Activated CD8-positive, alpha-beta T cell treated with anti-CD3 and anti-CD28 coated beads, Interleukin-2, amount 10 ng/mL, durations not matched to agents 7 days and 5 days (primary cell): Measurements from ENCODE around the gene RDX. TPM values are rescaled to one million over a fixed set of nuclear protein-coding genes. Genes with fewer than 3 reads are reported as not detected.

Experiments
- ATAC-seq: fragments of 150-1000 bp; cut with Tn5 transposase; one replicate; pipeline ENCODE4 v1.10.0; 2021; ENCODE audit warnings: moderate library complexity
- CTCF ChIA-PET: fragments of 350-600 bp; sonication (Branson Sonifier 250); formaldehyde crosslinking; loops from one replicate; lab custom pipeline; 2021; ENCODE audit warnings: antibody characterized with exemption; lab: Charles Lee
- POLR2A ChIA-PET: fragments of 350-600 bp; sonication (Branson Sonifier 250); formaldehyde crosslinking; loops from one replicate; lab custom pipeline; 2021; ENCODE audit warnings: antibody characterized with exemption; lab: Charles Lee
- DNase-seq: peaks from one replicate; pipeline ENCODE4 v3.0.0-alpha.2; 2020
- H3K27ac Mint-ChIP-seq: one replicate; pipeline ENCODE4 v1.8.0; 2021; ENCODE audit warnings: mild to moderate bottlenecking, mixed read lengths
- H3K27me3 Mint-ChIP-seq: one replicate; pipeline ENCODE4 v1.8.0; 2021; ENCODE audit warnings: low read depth, mixed read lengths
- H3K36me3 Mint-ChIP-seq: one replicate; pipeline ENCODE4 v1.8.0; 2021; ENCODE audit warnings: low read depth, mixed read lengths
- H3K4me1 Mint-ChIP-seq: one replicate; pipeline ENCODE4 v1.8.0; 2021; ENCODE audit warnings: low read depth, mixed read lengths
- H3K4me3 Mint-ChIP-seq: one replicate; pipeline ENCODE4 v1.8.0; 2021; ENCODE audit warnings: mild to moderate bottlenecking, mixed read lengths
- H3K9me3 Mint-ChIP-seq: one replicate; pipeline ENCODE4 v1.8.0; 2022; ENCODE audit warnings: mixed read lengths; ENCODE audit not compliant: insufficient read depth
- total RNA-seq, 2 experiments: library from RNA; stranded (reverse); gene quantifications; one replicate each; pipeline ENCODE4 v1.2.3, GENCODE V29; 2021

The RDX gene
- total RNA-seq, 2 experiments from 2014 or later = 37.9 to 39.6 TPM

DNA sequence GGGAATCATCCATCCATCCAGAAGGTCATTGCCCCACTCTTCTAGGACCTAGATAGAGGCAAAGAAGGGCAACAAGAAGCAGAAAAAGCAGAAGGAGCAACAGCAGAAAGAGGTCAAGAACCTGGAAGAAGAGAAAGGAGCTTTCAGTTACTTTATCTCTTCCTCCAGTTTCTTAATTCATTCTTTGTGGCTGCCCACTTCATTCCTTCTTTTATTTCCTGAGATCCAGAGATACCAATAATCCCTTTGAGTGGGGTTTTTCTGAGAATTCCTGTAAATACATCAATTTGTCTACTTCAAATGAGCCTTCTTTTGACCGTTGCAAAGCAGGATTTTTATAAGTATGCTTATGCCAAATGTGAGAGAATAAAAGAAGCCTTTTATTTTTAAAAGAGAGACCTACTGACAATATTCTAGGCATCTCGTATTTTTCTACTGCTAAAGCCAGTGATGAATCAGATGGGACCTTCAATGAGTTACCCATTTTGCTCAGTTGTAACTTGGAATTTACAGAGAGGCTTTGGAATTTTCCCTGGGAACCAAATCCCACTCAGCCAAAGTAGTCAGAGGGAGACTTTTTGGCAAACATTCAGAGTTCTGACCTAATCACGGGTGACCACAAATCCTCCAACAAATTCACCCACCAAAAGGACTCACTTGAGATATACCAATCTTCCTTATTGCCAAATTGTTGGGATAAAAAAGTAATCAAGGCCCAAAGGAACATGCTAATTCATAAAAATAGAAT, 148.3 kb downstream of the RDX start:
- Mint-ChIP-seq H3K4me1 (no peaks in the 10 kb centered on the region), H3K27ac (no peak overlapping the region), H3K9me3 (no peaks in the 10 kb centered on the region), H3K36me3 (no peaks in the 10 kb centered on the region), H3K4me3 (no peak overlapping the region), H3K27me3 (peaks cover 12% of the 10 kb centered on the region)
- DNase-seq = no peak
- ChIA-PET CTCF (no interaction called here), POLR2A (no interaction called here)
- no peak for ATAC-seq

DNA sequence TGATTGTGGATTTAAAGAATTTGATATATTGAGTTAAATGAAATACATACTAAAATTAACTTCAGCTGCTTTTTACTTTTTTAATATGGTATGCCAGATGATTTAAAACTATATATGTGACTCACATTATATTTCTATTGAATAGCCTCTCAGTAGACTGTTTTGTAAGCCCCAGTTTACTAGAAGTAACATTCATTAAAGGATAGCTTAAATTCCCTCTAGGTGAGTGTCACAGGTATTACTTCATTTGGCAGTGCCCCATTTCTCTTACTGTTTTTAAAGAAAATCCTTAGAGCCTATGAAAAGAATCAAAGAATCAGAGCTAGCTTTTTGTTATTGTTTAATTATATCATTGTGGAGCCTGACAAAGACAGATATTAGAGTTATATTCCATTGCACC, 154.6 kb downstream of the RDX start:
- peaks cover 8% of the 10 kb centered on the region for H3K27me3 Mint-ChIP-seq
- H3K9me3 Mint-ChIP-seq = no peaks in the 10 kb centered on the region
- no peaks in the 10 kb centered on the region for H3K4me1 Mint-ChIP-seq
- H3K36me3 Mint-ChIP-seq = no peaks in the 10 kb centered on the region
- no peak for DNase-seq
- no peak for ATAC-seq
- no peak overlapping the region for H3K4me3 Mint-ChIP-seq
- POLR2A ChIA-PET = no interaction called here
- H3K27ac Mint-ChIP-seq = no peak overlapping the region
- CTCF ChIA-PET = no interaction called here

DNA sequence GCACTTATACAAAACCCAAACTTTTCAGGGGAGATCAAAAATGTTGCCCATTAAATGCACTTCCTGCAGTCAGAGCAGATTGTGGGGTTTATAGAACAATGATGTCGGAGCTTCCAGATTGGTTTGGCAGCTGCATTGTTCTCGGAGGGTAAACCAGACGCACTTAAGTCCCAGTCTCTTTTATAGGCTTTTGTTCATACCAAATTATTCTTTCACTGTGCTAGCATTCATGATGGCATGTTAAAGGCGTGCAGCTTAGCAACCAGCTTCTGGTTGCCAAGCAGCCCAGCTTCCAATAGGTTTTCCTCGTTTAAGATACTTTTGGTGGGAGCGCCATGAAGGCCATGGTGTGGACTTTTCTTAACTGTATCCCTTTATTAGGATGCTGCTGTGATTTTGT, 162.3 kb downstream of the RDX start:
- Mint-ChIP-seq H3K27me3 (peaks cover 5% of the 10 kb centered on the region), H3K4me1 (no peaks in the 10 kb centered on the region), H3K4me3 (no peak overlapping the region), H3K36me3 (no peaks in the 10 kb centered on the region), H3K27ac (no peak overlapping the region), H3K9me3 (no peaks in the 10 kb centered on the region)
- no peak for ATAC-seq
- ChIA-PET POLR2A (no interaction called here), CTCF (no interaction called here)
- no peak for DNase-seq

DNA sequence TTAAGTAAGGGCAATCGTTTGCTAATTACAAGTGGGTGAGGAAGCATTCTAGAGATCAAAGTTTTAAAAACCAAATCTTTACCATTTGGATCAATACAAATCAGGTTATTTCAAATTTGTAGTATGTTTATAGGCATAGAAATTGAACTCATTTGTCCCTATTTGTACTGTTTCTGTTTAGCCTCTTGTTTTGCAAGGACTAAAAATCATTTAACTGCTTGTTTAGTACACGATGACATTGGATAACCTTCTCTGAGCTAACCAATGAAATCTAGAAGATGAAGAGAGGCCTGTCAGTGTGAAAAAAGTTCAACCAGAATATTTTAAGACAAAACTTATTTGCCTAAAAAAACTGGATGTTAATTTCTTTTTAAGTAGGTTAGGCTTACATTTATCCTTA, 163.3 kb downstream of the RDX start:
- no peak overlapping the region for H3K4me3 Mint-ChIP-seq
- ChIA-PET CTCF (no interaction called here), POLR2A (no interaction called here)
- H3K27me3 Mint-ChIP-seq = peaks cover 5% of the 10 kb centered on the region
- H3K36me3 Mint-ChIP-seq = no peaks in the 10 kb centered on the region
- no peak for DNase-seq
- no peaks in the 10 kb centered on the region for H3K9me3 Mint-ChIP-seq
- H3K4me1 Mint-ChIP-seq = no peaks in the 10 kb centered on the region
- ATAC-seq = no peak
- no peak overlapping the region for H3K27ac Mint-ChIP-seq

DNA sequence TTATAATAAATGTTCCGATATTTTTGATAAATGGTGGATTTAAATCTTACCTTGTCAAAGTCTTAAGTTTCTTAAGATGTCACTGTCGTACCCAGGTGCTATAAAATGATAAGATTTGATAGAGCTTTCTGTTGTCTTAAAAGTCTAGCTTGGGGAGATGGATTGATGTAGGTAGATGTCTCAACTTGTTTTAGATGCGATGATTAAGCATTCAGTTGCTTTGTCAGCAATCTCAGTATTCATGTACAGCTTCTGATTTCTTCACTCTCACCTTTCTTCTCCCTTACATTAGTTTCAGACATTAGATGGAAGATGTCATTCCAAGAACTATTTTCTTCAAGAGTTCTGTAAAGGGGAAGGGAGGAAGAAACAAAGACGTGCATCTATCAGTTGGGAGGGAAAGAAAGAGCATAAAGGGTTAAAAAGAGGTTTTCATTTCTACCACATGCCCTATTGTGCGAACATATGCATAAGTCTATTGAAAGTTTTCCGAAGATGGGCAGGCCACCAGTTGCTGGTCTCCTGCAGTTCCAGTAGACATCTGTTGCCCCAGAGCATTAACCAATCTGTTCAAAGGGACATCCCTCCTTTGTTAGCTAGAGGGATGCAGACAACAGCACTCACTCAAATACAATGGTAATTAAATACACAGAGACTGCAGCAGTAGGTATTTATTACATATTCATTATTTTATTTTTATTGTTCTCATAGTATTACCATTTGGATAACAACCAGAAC, 164.9 kb downstream of the RDX start:
- Mint-ChIP-seq H3K9me3 (no peaks in the 10 kb centered on the region), H3K27me3 (peaks cover 3% of the 10 kb centered on the region), H3K4me1 (no peaks in the 10 kb centered on the region), H3K36me3 (no peaks in the 10 kb centered on the region), H3K27ac (no peak overlapping the region), H3K4me3 (no peak overlapping the region)
- DNase-seq (no peak), ATAC-seq (no peak)
- ChIA-PET POLR2A (no interaction called here), CTCF (no interaction called here)

DNA sequence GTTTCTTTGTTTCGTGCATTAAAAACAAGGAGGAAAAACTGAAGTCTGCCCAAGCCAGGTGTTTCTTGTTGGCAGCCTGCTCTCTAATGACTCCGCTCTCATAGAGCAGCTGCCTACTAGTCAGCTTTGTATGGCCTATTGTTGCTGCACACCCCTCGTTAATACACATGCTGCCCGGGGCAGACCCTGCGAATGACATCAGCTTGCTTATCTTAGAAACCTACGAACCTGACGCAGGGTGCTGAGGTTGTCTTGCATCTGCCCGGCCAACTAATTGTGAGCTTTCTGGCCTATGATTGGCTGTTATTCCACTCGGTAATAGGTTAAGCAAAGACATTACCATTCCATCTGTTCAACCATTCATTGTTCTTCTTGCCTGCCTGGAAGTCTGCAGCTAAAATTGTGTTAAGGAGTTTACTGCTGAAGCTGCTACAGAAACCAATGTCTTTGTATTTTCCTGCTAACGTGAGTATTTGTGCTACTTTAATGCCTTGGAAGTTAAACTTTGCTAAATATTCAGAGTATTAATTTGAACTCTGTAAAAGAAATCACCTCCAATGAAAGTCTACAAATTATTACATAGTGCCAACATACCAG, 165.7 kb downstream of the RDX start:
- CTCF ChIA-PET = no interaction called here
- Mint-ChIP-seq H3K4me3 (no peak overlapping the region), H3K27ac (no peak overlapping the region), H3K36me3 (no peaks in the 10 kb centered on the region), H3K4me1 (no peaks in the 10 kb centered on the region), H3K27me3 (peaks cover 3% of the 10 kb centered on the region), H3K9me3 (no peaks in the 10 kb centered on the region)
- POLR2A ChIA-PET = no interaction called here
- no peak for ATAC-seq
- no peak for DNase-seq

DNA sequence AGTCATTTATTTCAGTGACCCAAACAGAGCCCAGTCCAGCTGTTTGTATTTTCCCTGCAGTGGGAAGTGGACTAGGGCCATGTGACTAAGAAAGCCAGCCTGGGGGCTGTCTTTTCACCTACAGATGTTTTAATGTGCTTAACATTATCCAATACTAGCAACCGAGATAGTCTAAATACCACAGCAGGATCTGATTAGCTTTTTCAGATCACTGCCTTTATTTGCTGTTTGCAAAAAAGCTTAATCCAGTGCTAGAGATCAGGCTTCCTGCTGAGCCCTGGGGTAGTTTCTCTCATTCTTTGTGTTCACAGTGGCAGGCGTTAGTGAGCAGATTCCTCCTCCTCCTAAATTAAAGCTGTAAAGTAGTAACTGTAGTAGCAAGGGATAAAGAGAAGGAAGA, 168.3 kb downstream of the RDX start:
- ChIA-PET POLR2A (no interaction called here), CTCF (no interaction called here)
- no peak for ATAC-seq
- Mint-ChIP-seq H3K4me1 (no peaks in the 10 kb centered on the region), H3K4me3 (no peak overlapping the region), H3K27ac (no peak overlapping the region), H3K9me3 (no peaks in the 10 kb centered on the region), H3K36me3 (no peaks in the 10 kb centered on the region), H3K27me3 (peaks cover 5% of the 10 kb centered on the region)
- DNase-seq = no peak

DNA sequence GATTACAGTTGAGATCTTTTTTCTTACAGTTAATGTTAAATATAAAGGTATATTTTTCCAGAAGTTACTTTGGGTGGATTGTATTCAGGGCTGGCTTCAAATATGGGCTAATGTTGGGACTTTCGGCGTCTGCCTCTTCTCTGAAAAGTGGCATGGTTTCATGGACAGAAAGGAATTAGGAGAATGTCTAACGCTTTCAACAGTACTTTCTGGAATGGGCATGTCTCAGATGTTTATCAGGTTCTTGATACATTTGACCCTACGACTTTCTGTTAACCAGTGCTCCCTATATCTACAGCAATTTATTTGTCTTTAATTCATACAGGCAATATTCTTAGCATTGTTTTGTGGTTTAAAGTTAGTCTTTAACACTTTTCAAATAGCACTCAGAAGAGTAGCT, 169.5 kb downstream of the RDX start:
- H3K4me1 Mint-ChIP-seq = no peaks in the 10 kb centered on the region

DNA sequence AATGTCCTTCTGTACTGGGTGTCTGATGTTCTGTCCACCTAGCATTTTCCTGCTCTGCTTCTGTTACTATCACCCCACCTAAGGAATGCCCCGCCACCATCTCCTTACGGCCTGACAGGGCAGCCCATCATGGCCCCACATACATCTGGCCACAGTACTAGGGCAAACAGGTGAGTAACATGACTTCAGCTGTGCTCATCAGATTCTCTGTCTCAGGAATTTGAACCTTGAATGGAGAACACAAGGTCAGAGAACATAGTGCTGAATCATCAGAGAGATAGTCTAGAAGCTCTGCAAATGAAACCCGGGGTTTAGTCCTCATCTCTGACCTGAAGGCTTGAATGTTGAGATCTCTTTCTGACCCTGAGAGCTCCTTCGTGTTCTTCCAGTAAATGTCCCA, 170.8 kb downstream of the RDX start:
- no peaks in the 10 kb centered on the region for H3K4me1 Mint-ChIP-seq
- ChIA-PET POLR2A (no interaction called here), CTCF (no interaction called here)
- no peaks in the 10 kb centered on the region for H3K9me3 Mint-ChIP-seq
- DNase-seq (no peak), ATAC-seq (no peak)
- peaks cover 5% of the 10 kb centered on the region for H3K27me3 Mint-ChIP-seq
- no peak overlapping the region for H3K27ac Mint-ChIP-seq
- H3K4me3 Mint-ChIP-seq = no peak overlapping the region
- H3K36me3 Mint-ChIP-seq = no peaks in the 10 kb centered on the region

More for the DNA sequence above, 169.5 kb downstream of the RDX start:
- DNase-seq (no peak), ATAC-seq (no peak)
- Mint-ChIP-seq H3K27me3 (peaks cover 5% of the 10 kb centered on the region), H3K36me3 (no peaks in the 10 kb centered on the region), H3K27ac (no peak overlapping the region), H3K4me3 (no peak overlapping the region), H3K9me3 (no peaks in the 10 kb centered on the region)
- ChIA-PET POLR2A (no interaction called here), CTCF (no interaction called here)

Other genes with a start within 250 kb of the RDX start
- under 1 TPM; 0.08 to 0.18 TPM for gene ZC3H12C, start 203.2 kb downstream of the RDX start, total RNA-seq
- gene FDX1, start 133.3 kb upstream of the RDX start, total RNA-seq = 10 to 100 TPM; 10.0 to 10.5 TPM